Breast epithelium (tissue), 4 donors: ENCODE measurements around the gene FHOD3. TPM values are rescaled to one million over a fixed set of nuclear protein-coding genes. Genes with fewer than 3 reads are reported as not detected.
A peak's percentile ranks its signal among the peaks of the same experiment; 100 is the strongest.

Experiments
- DNase-seq, 2 donors: peaks; one replicate each; pipeline ENCODE4 v3.0.0-alpha.2; 2019; ENCODE audit warnings: low spot score in 2 of 2
- H3K27ac ChIP-seq, 2 donors: fragments of 200-600 bp; sonication (generic) in 1 of 2; one replicate each; pipeline ENCODE4 v1.5.1; 2016 to 2019; ENCODE audit warnings: mild to moderate bottlenecking in 1 of 2
- H3K27me3 ChIP-seq, 2 donors: fragments of 200-600 bp; sonication (generic) in 1 of 2; one replicate each; pipeline versions ENCODE4 v1.5.1 to v1.6.0; 2017 to 2019; ENCODE audit warnings: control low read depth in 1 of 2, mild to moderate bottlenecking in 1 of 2
- H3K36me3 ChIP-seq: fragments of 200-600 bp; one replicate; pipeline ENCODE4 v1.5.1; 2019
- H3K4me1 ChIP-seq, 2 donors: fragments of 200-600 bp; sonication (generic); one replicate each; pipeline ENCODE4 v1.5.1; 2016 to 2019; ENCODE audit warnings: control low read depth in 1 of 2
- H3K4me3 ChIP-seq, 3 donors: fragments of 200-600 bp; sonication (generic); 1 replicate in 2 of 3; 2 replicates in 1 of 3; pipeline ENCODE4 v1.5.1; 2016 to 2019; ENCODE audit warnings: mild to moderate bottlenecking in 3 of 3, moderate library complexity in 2 of 3
- H3K9me3 ChIP-seq, 2 donors: fragments of 200-600 bp; sonication (generic) in 1 of 2; one replicate each; pipeline ENCODE4 v1.5.1; 2016 to 2019; ENCODE audit warnings: control low read depth in 1 of 2
- POLR2A ChIP-seq: fragments of 450-650 bp; IDR thresholded peaks from one replicate; pipeline ENCODE4 v1.6.1; 2016; ENCODE audit warnings: antibody characterized with exemption, mild to moderate bottlenecking, moderate library complexity
- POLR2AphosphoS5 ChIP-seq, 3 donors: sonication (generic); formaldehyde crosslinking; IDR thresholded peaks; one replicate each; pipeline ENCODE4 v1.6.1; 2017; ENCODE audit warnings: antibody characterized with exemption in 3 of 3
- intact Hi-C: fragments of 100-400 bp; cut with DNase I; formaldehyde crosslinking; loops from one replicate; pipeline ENCODE4 v1.15.1; 2023; ENCODE audit warnings: low total_unique reads
- total RNA-seq, 3 donors: library from RNA; depleted of rRNA; stranded (reverse); fragments of >200 nt; gene quantifications; one replicate each; pipeline ENCODE4 v1.1.0, GENCODE V29; 2016
- TF ChIP-seq, protein P1 (sequence below), 3 donors: fragments of 450-650 bp; IDR thresholded peaks; one replicate each; pipeline ENCODE4 v1.5.1; 2016 to 2017; ENCODE audit warnings: antibody characterized with exemption in 3 of 3, mild to moderate bottlenecking in 3 of 3, moderate library complexity in 3 of 3

The FHOD3 gene
- total RNA-seq, 3 donors from 2014 or later, result 1.9 to 13.1 (median 13.0) TPM

GRCh38 chr18:36283448-36283847 lies 14.1 kb upstream of the FHOD3 start:
- Histone ChIP-seq H3K27me3 (no peaks in the 10 kb centered on the region), H3K4me3 (no peak overlapping the region), H3K27ac (no peak overlapping the region), H3K36me3 (no peaks in the 10 kb centered on the region), H3K9me3 (no peaks in the 10 kb centered on the region), H3K4me1 (no peaks in the 10 kb centered on the region)
- no peak for DNase-seq
- TF ChIP-seq POLR2A (no peak), POLR2AphosphoS5 (IDR thresholded peaks at IDR 0.05) (no peak)
- TF ChIP-seq, protein P1, sequence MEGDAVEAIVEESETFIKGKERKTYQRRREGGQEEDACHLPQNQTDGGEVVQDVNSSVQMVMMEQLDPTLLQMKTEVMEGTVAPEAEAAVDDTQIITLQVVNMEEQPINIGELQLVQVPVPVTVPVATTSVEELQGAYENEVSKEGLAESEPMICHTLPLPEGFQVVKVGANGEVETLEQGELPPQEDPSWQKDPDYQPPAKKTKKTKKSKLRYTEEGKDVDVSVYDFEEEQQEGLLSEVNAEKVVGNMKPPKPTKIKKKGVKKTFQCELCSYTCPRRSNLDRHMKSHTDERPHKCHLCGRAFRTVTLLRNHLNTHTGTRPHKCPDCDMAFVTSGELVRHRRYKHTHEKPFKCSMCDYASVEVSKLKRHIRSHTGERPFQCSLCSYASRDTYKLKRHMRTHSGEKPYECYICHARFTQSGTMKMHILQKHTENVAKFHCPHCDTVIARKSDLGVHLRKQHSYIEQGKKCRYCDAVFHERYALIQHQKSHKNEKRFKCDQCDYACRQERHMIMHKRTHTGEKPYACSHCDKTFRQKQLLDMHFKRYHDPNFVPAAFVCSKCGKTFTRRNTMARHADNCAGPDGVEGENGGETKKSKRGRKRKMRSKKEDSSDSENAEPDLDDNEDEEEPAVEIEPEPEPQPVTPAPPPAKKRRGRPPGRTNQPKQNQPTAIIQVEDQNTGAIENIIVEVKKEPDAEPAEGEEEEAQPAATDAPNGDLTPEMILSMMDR (IDR thresholded peaks at IDR 0.05), result no peak
- intact Hi-C loops, result loop anchor here (10.0 kb wide), 1 partner anchor 269 kb away; no protein-coding TSS in a partner anchor

DNA sequence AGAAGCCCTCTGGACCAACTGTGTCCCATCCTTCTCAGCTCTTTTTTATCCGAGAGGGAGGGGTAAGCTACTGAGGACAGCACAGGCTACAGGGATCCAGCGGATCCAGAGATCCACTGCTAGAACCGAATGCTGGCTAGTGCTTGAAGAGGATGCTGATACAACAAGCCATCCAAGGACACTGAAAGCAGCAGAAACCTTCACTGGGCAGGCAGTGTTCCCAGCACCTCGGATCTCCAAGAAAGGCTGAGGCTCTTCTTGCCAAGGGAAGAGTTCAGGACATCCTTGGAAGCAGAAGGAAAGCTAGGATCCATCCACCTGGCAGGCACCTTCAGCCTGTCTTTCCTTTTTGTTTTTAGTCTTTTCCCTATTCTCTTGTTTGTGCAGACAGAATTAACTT lies 13.2 kb upstream of the FHOD3 start:
- no peak overlapping the region for H3K27ac ChIP-seq
- H3K36me3 ChIP-seq, result no peaks in the 10 kb centered on the region
- no peaks in the 10 kb centered on the region for H3K4me1 ChIP-seq
- intact Hi-C loops, result loop anchor here (10.0 kb wide), 1 partner anchor 269 kb away; no protein-coding TSS in a partner anchor
- no peak for DNase-seq
- no peaks in the 10 kb centered on the region for H3K27me3 ChIP-seq
- TF ChIP-seq POLR2AphosphoS5 (IDR thresholded peaks at IDR 0.05) (no peak), POLR2A (no peak)
- TF ChIP-seq, protein P1 (IDR thresholded peaks at IDR 0.05), result no peak
- peaks cover 0 to 6% of the 10 kb centered on the region in 2 donors for H3K9me3 ChIP-seq
- H3K4me3 ChIP-seq, result no peak overlapping the region

DNA sequence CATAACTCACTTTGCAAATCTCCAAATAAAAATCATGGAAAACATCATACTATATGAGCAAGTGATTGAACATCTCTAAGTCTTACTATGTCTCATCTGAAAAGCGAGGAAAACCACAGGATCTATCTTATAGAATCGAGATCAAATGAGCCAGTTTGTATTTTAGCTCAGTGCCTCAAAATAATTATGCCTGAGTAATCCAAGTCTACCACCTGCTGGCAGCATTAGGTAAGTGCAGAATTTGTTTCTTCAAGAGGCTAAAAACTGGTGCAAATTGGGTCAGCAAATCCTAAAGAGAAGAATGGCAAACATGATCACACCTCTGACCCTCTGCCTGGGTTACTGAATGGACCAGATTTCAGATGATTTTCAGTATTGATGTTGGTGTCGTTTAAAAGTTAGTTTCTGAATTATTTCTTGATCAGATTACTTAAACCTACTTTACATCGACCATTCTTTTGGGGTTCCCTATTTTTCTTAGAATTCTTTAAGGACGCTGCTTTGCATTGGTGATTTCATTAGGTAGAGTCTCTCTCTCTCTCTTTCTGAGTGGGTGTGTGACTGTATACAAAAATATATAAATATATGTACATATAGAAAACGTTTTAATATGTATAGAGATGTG lies 12.7 kb upstream of the FHOD3 start:
- Histone ChIP-seq H3K36me3 (no peaks in the 10 kb centered on the region), H3K4me3 (no peak overlapping the region), H3K27me3 (no peaks in the 10 kb centered on the region), H3K4me1 (no peaks in the 10 kb centered on the region), H3K27ac (no peak overlapping the region), H3K9me3 (peaks cover 0 to 6% of the 10 kb centered on the region in 2 donors)
- TF ChIP-seq, protein P1 (IDR thresholded peaks at IDR 0.05), result peak; percentile 84 to 92 (median 89)
- TF ChIP-seq POLR2AphosphoS5 (IDR thresholded peaks at IDR 0.05), result no peak
- DNase-seq, result no peak
- intact Hi-C loops, result loop anchor here (5.0 to 10.0 kb wide), 2 partner anchors 192 to 270 kb away; no protein-coding TSS in a partner anchor

GRCh38 chr18:36287653-36288052 lies 9.9 kb upstream of the FHOD3 start:
- no peaks in the 10 kb centered on the region for H3K4me1 ChIP-seq
- peaks cover 0 to 6% of the 10 kb centered on the region in 2 donors for H3K9me3 ChIP-seq
- H3K27ac ChIP-seq, result no peak overlapping the region
- no peak for DNase-seq
- intact Hi-C loops, result loop anchor here (5.0 to 10.0 kb wide), 2 partner anchors 195 to 273 kb away; no protein-coding TSS in a partner anchor
- no peak overlapping the region for H3K4me3 ChIP-seq
- H3K27me3 ChIP-seq, result no peaks in the 10 kb centered on the region
- H3K36me3 ChIP-seq, result no peaks in the 10 kb centered on the region
- TF ChIP-seq POLR2A (no peak), POLR2AphosphoS5 (IDR thresholded peaks at IDR 0.05) (no peak)
- TF ChIP-seq, protein P1 (IDR thresholded peaks at IDR 0.05), result no peak

- intact Hi-C loops, result loop anchor here (5.0 to 10.0 kb wide), 2 partner anchors 196 to 274 kb away; no protein-coding TSS in a partner anchor
- H3K36me3 ChIP-seq, result no peaks in the 10 kb centered on the region
- DNase-seq, result no peak
- no peaks in the 10 kb centered on the region for H3K4me1 ChIP-seq
- H3K9me3 ChIP-seq, result peaks cover 0 to 6% of the 10 kb centered on the region in 2 donors
- H3K4me3 ChIP-seq, result no peak overlapping the region
- H3K27me3 ChIP-seq, result no peaks in the 10 kb centered on the region
- H3K27ac ChIP-seq, result no peak overlapping the region
- TF ChIP-seq POLR2AphosphoS5 (IDR thresholded peaks at IDR 0.05), result no peak
- TF ChIP-seq, protein P1 (IDR thresholded peaks at IDR 0.05), result no peak
- TF ChIP-seq POLR2A, result no peak
Observed at GRCh38 chr18:36288689-36289088, 8.8 kb upstream of the FHOD3 start.
